GM12878 (cell line): Measurements from ENCODE around the gene ASB2. TPM values are rescaled to one million over a fixed set of nuclear protein-coding genes. Genes with fewer than 3 reads are reported as not detected.

Source experiments
- ATAC-seq: fragments of 200-7000 bp; cut with Tn5 transposase; 3 replicates; pipeline ENCODE4 v1.9.1; 2020; ENCODE audit warnings: mild to moderate bottlenecking, moderate library complexity
- BruUV-seq: library from RNA; stranded (reverse); fragments of 400-500 nt; replicated peaks from 2 replicates; lab custom pipeline; 2021; lab: Mats Ljungman, UMichigan
- CTCF ChIA-PET: fragments of 300-600 bp; sonication (Branson Sonifier 250); formaldehyde crosslinking; extraction: SDS; loops from one replicate; lab custom pipeline; 2021; ENCODE audit warnings: inconsistent platforms; lab: Yijun Ruan, JAX
- POLR2A ChIA-PET: fragments of 350-600 bp; formaldehyde crosslinking; extraction: SDS; loops from one replicate; lab custom pipeline; 2021; ENCODE audit warnings: inconsistent platforms; lab: Charles Lee
- RAD21 ChIA-PET: fragments of 300-600 bp; sonication (Branson Sonifier 250); formaldehyde crosslinking; loops from one replicate; lab custom pipeline; 2023; ENCODE audit warnings: antibody characterized with exemption; ENCODE audit not compliant: unreplicated experiment; lab: Charles Lee
- SMC1A ChIA-PET: fragments of 300-600 bp; sonication (Branson Sonifier 250); formaldehyde crosslinking; loops from one replicate; lab custom pipeline; 2023; ENCODE audit not compliant: unreplicated experiment, uncharacterized antibody; lab: Charles Lee
- DNase-seq: peaks from one replicate; pipeline ENCODE4 v3.0.0-alpha.2; 2011; ENCODE audit warnings: low read depth, low spot score
- FAIRE-seq: peaks from 3 replicates; lab custom pipeline; 2011; peaks lifted over from hg19 to GRCh38; lab: Jason Lieb, UNC
- H2AFZ ChIP-seq: 2 replicates; pipeline ENCODE4 v1.6.0; 2011; ENCODE audit warnings: low read depth, low read length, control low read depth; ENCODE audit not compliant: control insufficient read depth
- H3K27ac ChIP-seq: 2 replicates; pipeline ENCODE4 v1.5.1; 2011; ENCODE audit warnings: control low read depth; ENCODE audit not compliant: control insufficient read depth, insufficient read depth
- H3K27me3 ChIP-seq, 2 experiments: replicated peaks in 1 of 2; 2 replicates each; pipeline versions ENCODE4 v1.6.0 to v1.6.1; 2011; ENCODE audit warnings: low read length in 1 of 2; ENCODE audit not compliant: control insufficient read depth in 2 of 2, insufficient read depth in 2 of 2
- H3K36me3 ChIP-seq, 2 experiments: 2 replicates each; pipeline ENCODE4 v1.5.1; 2011; ENCODE audit warnings: low read length in 1 of 2; ENCODE audit not compliant: control insufficient read depth in 2 of 2, insufficient read depth in 2 of 2
- H3K4me1 ChIP-seq: 2 replicates; pipeline ENCODE4 v1.6.1; 2011; ENCODE audit warnings: mild to moderate bottlenecking, low read length, moderate library complexity, mixed read lengths; ENCODE audit not compliant: control insufficient read depth, insufficient read depth
- H3K4me2 ChIP-seq: 2 replicates; pipeline ENCODE4 v1.6.0; 2011; ENCODE audit warnings: control low read depth; ENCODE audit not compliant: control insufficient read depth, insufficient read depth
- H3K4me3 ChIP-seq: fragments of 200-600 bp; sonication (generic); 2 replicates; pipeline ENCODE4 v1.5.1; 2016
- H3K79me2 ChIP-seq: 2 replicates; pipeline ENCODE4 v1.6.0; 2011; ENCODE audit warnings: low read length; ENCODE audit not compliant: control insufficient read depth, insufficient read depth
- H3K9ac ChIP-seq: 2 replicates; pipeline ENCODE4 v1.8.0; 2011; ENCODE audit warnings: low read length, control low read depth, mixed read lengths; ENCODE audit not compliant: control insufficient read depth, insufficient read depth
- H3K9me3 ChIP-seq: replicated peaks from 3 replicates; pipeline ENCODE4 v1.5.1; 2011; ENCODE audit warnings: mild to moderate bottlenecking, low read length; ENCODE audit not compliant: control insufficient read depth, insufficient read depth
- H4K20me1 ChIP-seq: 2 replicates; pipeline ENCODE4 v1.6.0; 2011; ENCODE audit not compliant: control insufficient read depth, insufficient read depth
- ASH2L ChIP-seq: fragments of 300-600, 200-600 bp; sonication (generic); IDR thresholded peaks from 2 replicates; pipeline ENCODE4 v1.6.1; 2017; ENCODE audit warnings: low read depth, mild to moderate bottlenecking, borderline replicate concordance
- CBX5 ChIP-seq: sonication (generic); IDR thresholded peaks from 2 replicates; pipeline ENCODE4 v1.6.1; 2016; ENCODE audit warnings: low read depth, moderate library complexity, mild to moderate bottlenecking, inconsistent platforms
- CEBPB ChIP-seq, 2 experiments: fragments of 150-350 bp in 1 of 2; IDR thresholded peaks; 2 replicates each; pipeline ENCODE4 v1.6.1; 2012 to 2014; ENCODE audit warnings: low read depth in 2 of 2, low read length in 2 of 2, borderline replicate concordance in 1 of 2, inconsistent platforms in 1 of 2
- CUX1 ChIP-seq: IDR thresholded peaks from 2 replicates; pipeline ENCODE4 v1.6.1; 2012; ENCODE audit warnings: improper control_type of control experiment, low read depth, low read length; ENCODE audit not compliant: insufficient replicate concordance
- E2F8 ChIP-seq: fragments of 450-650 bp; IDR thresholded peaks from 2 replicates; pipeline ENCODE4 v1.6.1; 2018; ENCODE audit warnings: mild to moderate bottlenecking, low read depth, moderate library complexity; ENCODE audit not compliant: partially characterized antibody
- IKZF1 ChIP-seq: fragments of 450-650 bp; conservative IDR thresholded peaks from 2 replicates; pipeline ENCODE4 v1.6.1; 2017; ENCODE audit warnings: antibody characterized with exemption, mild to moderate bottlenecking
- MYC ChIP-seq: IDR thresholded peaks from 2 replicates; pipeline ENCODE4 v1.6.1; 2011; ENCODE audit warnings: mild to moderate bottlenecking, low read length, moderate library complexity, inconsistent platforms; ENCODE audit not compliant: insufficient read depth, insufficient replicate concordance, insufficient read length, severe bottlenecking
- NRF1 ChIP-seq: conservative IDR thresholded peaks from 2 replicates; pipeline ENCODE4 v1.6.1; 2011; ENCODE audit warnings: mild to moderate bottlenecking, low read depth, low read length, improper control_type of control experiment
- POU2F2 ChIP-seq: IDR thresholded peaks from 3 replicates; pipeline ENCODE4 v1.6.1; 2011; ENCODE audit warnings: low read depth, mild to moderate bottlenecking, low read length, borderline replicate concordance
- STAT1 ChIP-seq: fragments of 450-650 bp; conservative IDR thresholded peaks from 2 replicates; pipeline ENCODE4 v1.6.1; 2014; ENCODE audit warnings: antibody characterized with exemption, mild to moderate bottlenecking
- TCF12 ChIP-seq: IDR thresholded peaks from 2 replicates; pipeline ENCODE4 v1.6.1; 2011; ENCODE audit warnings: low read depth, mild to moderate bottlenecking, low read length
- whole genome bisulfite sequencing: methylation state at CpG from one replicate; pipeline ENCODE4 v1.1.6; 2016; ENCODE audit warnings: low lambda C conversion rate; ENCODE audit not compliant: insufficient replicate concordance, insufficient coverage; ENCODE audit errors: missing lambda C conversion rate; 5-methylcytosine and 5-hydroxymethylcytosine counted together
- in situ Hi-C: fragments of 300-500 bp; cut with MboI; formaldehyde crosslinking; loops from 9 replicates; pipeline ENCODE4 v1.14.3; 2018; ENCODE audit warnings: mixed read lengths
- intact Hi-C: fragments of 100-400 bp; cut with micrococcal nuclease; formaldehyde crosslinking; loops from one replicate; pipeline ENCODE4 v1.14.2; 2022; ENCODE audit not compliant: unreplicated experiment
- polyA plus RNA-seq, 11 experiments: library from polyadenylated mRNA; depleted of rRNA in 4 of 11; unstranded in 6 of 11; stranded (reverse) in 5 of 11; fragments of >200 nt; fragmentation: Nextera tagmentation in 4 of 11; fragmentation: Illumina TruSeq in 1 of 11; extraction: Ambion mirVana in 4 of 11; extraction: Trizol in 1 of 11; gene quantifications; 1 replicate in 1 of 11; 2 replicates in 10 of 11; pipeline versions ENCODE4 v1.2.1 to v1.2.3, GENCODE V29; 2011 to 2016; ENCODE audit warnings: inconsistent platforms in 2 of 11, missing spikeins in 2 of 11, low read depth in 1 of 11
- total RNA-seq, 4 experiments: library from RNA; depleted of rRNA in 3 of 4; stranded (reverse); fragments of >200 nt in 3 of 4; fragmentation: Illumina TruSeq in 1 of 4; extraction: Trizol in 1 of 4; gene quantifications; 2 replicates each; pipeline versions ENCODE4 v1.2.1 to v1.2.3, GENCODE V29; 2013 to 2021
- TF ChIP-seq, protein P1 (sequence below): IDR thresholded peaks from 2 replicates; pipeline ENCODE4 v1.6.1; 2012; ENCODE audit warnings: low read depth, low read length, improper control_type of control experiment

ASB2 gene
- total and polyA plus RNA-seq, 10 of the 15 experiments (the other 5 are each of a cell fraction or from before 2014, with no cell fraction given) = 3.0 to 54.8 (median 33.5) TPM

- WGBS = 24% methylated on average over 19 of the region's 19 CpGs
- in situ Hi-C loops = loop anchor here (25.0 kb wide), 2 partner anchors 1193 to 1707 kb away; no protein-coding TSS in a partner anchor
- TF ChIP-seq TCF12 = peak; percentile 37; the same call in 1 of the 2 replicates
- TF ChIP-seq CUX1 = peak; percentile 54
- TF ChIP-seq, protein P1, sequence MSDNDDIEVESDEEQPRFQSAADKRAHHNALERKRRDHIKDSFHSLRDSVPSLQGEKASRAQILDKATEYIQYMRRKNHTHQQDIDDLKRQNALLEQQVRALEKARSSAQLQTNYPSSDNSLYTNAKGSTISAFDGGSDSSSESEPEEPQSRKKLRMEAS = no peak
- no peak for TF ChIP-seq POU2F2
- TF ChIP-seq NRF1 = no peak
- TF ChIP-seq E2F8 = no peak
- peak in 1 of 2 experiments; percentile 50; a peak in 2 of 4 replicates for TF ChIP-seq CEBPB (IDR thresholded peaks at IDR 0.05; ENCODE audit: borderline replicate concordance in 1 of 2, low read depth in 2 of 2, low read length in 2 of 2)
- no peak for TF ChIP-seq MYC
- TF ChIP-seq IKZF1 = peak; percentile 61; the same call in 1 of the 2 replicates
- no peak for TF ChIP-seq STAT1
- no peak for TF ChIP-seq CBX5
- no peak for TF ChIP-seq ASH2L
These were observed 21.2 kb downstream of the ASB2 start for GRCh38 chr14:93954900-93955849.

More at GRCh38 chr14:93954900-93955849, 21.2 kb downstream of the ASB2 start:
- Histone ChIP-seq H3K4me1 (peaks cover 76% of the 10 kb centered on the region), H3K9me3 (no peaks in the 10 kb centered on the region), H3K27me3 (no peaks in the 10 kb centered on the region), H4K20me1 (no peaks in the 10 kb centered on the region), H3K27ac (peak overlapping the region; percentile 91), H3K9ac (peak overlapping the region; percentile 80), H2AFZ (peak overlapping the region; percentile 41), H3K4me2 (peak overlapping the region; percentile 98), H3K36me3 (peaks cover 0 to 2% of the 10 kb centered on the region in 2 experiments; a peak in 1 of 4 replicates), H3K4me3 (peak overlapping the region; percentile 70), H3K79me2 (no peaks in the 10 kb centered on the region; the same call in 1 of the 2 replicates)
- peak; percentile 45 for ATAC-seq
- CTCF ChIA-PET = interaction anchor here (0.9 to 3.7 kb wide), 16 partner anchors 8 to 182 kb away, joined by 3 to 39 read pairs (median 3); partner anchors contain the start of gene ASB2
- DNase-seq = no peak
- POLR2A ChIA-PET = interaction anchor here (0.7 to 7.8 kb wide), 8 partner anchors 11 to 44 kb away, joined by 3 to 128 read pairs (median 4); no protein-coding TSS in a partner anchor
- FAIRE-seq = peak; percentile 90
- intact Hi-C loops = loop anchor here (2.0 to 5.0 kb wide), 2 partner anchors 16 to 47 kb away; no protein-coding TSS in a partner anchor
- SMC1A ChIA-PET = interaction anchor here (0.9 to 19.5 kb wide), 8 partner anchors 8 to 54 kb away, joined by 3 to 409 read pairs (median 4); partner anchors contain the start of gene ASB2
- BruUV-seq = TSS peak; percentile 84
- RAD21 ChIA-PET = interaction anchor here (0.9 to 15.3 kb wide), 5 partner anchors 9 to 46 kb away, joined by 3 to 324 read pairs (median 19); partner anchors contain the start of gene ASB2
